DND-41 (cell line): ENCODE results near the gene JARID2.

Experiments
- EZH2 ChIP-seq: IDR thresholded peaks from 3 replicates; pipeline ENCODE4 v1.6.1; 2012; ENCODE audit warnings: borderline replicate concordance, low read depth, mild to moderate bottlenecking, moderate library complexity, low read length, inconsistent platforms; ENCODE audit not compliant: severe bottlenecking
- TF ChIP-seq, protein P1 (sequence below): IDR thresholded peaks from 2 replicates; pipeline ENCODE4 v1.5.1; 2012; ENCODE audit warnings: borderline replicate concordance, low read length, moderate library complexity, mild to moderate bottlenecking; ENCODE audit not compliant: poor library complexity, severe bottlenecking; ENCODE audit errors: extremely low read depth

DNA sequence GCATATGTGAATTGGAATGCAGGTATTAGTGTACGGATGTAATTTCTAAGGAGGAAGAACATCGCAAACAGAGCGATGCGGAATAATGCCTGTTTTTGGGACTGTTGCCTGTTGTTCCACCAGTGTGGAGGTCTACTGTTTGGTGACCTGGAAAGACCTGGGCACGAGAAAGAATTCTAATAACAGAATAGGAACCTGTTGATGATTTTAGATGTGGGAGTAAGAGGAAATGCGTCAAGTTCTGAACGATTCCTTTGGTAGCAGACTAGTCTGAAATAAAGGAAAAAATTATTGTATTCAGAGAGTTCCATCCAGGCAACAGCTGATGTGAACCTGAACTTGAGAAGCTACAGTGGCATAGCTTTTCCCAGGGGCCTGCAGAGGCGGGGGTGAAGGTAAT, 224.9 kb downstream of the JARID2 start:
- TF ChIP-seq, protein P1, sequence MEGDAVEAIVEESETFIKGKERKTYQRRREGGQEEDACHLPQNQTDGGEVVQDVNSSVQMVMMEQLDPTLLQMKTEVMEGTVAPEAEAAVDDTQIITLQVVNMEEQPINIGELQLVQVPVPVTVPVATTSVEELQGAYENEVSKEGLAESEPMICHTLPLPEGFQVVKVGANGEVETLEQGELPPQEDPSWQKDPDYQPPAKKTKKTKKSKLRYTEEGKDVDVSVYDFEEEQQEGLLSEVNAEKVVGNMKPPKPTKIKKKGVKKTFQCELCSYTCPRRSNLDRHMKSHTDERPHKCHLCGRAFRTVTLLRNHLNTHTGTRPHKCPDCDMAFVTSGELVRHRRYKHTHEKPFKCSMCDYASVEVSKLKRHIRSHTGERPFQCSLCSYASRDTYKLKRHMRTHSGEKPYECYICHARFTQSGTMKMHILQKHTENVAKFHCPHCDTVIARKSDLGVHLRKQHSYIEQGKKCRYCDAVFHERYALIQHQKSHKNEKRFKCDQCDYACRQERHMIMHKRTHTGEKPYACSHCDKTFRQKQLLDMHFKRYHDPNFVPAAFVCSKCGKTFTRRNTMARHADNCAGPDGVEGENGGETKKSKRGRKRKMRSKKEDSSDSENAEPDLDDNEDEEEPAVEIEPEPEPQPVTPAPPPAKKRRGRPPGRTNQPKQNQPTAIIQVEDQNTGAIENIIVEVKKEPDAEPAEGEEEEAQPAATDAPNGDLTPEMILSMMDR, result no peak
- TF ChIP-seq EZH2, result no peak
